GM10248 (cell line): ENCODE measurements around the gene IGFBP2.

Experiments used
- CTCF ChIA-PET: fragments of 300-600 bp; sonication (Branson Sonifier 250); formaldehyde crosslinking; extraction: SDS; loops from one replicate; lab custom pipeline; 2021; ENCODE audit warnings: antibody characterized with exemption; lab: Yijun Ruan, JAX
- POLR2A ChIA-PET: fragments of 350-650 bp; sonication (Branson Sonifier 250); formaldehyde crosslinking; extraction: SDS; loops from one replicate; lab custom pipeline; 2020; ENCODE audit warnings: antibody characterized with exemption; lab: Yijun Ruan, JAX
- DNase-seq: peaks from one replicate; pipeline ENCODE4 v3.0.0; 2012; ENCODE audit errors: extremely low spot score
- CTCF ChIP-seq: IDR thresholded peaks from 2 replicates; pipeline ENCODE4 v1.5.1; 2012; ENCODE audit warnings: mild to moderate bottlenecking, low read depth; ENCODE audit errors: extremely low read depth, missing control alignments, control extremely low read depth

IGFBP2 gene

GRCh38 chr2:216694082-216694825 lies 61.0 kb downstream of the IGFBP2 start:
- DNase-seq, result no peak
- CTCF ChIA-PET, result interaction anchor here (0.7 to 2.7 kb wide), 6 partner anchors 8 to 1019 kb away, joined by 3 to 13 read pairs (median 6); no protein-coding TSS in a partner anchor
- POLR2A ChIA-PET, result no interaction called here
- TF ChIP-seq CTCF, result no peak

- POLR2A ChIA-PET, result no interaction called here
- CTCF ChIA-PET, result interaction anchor here (1.8 to 2.7 kb wide), 2 partner anchors 13 to 816 kb away, joined by 11 to 13 read pairs; no protein-coding TSS in a partner anchor
- no peak for DNase-seq
- TF ChIP-seq CTCF, result no peak
These were observed 61.6 kb downstream of the IGFBP2 start for GRCh38 chr2:216694826-216695217.

GRCh38 chr2:216695401-216695821 lies 62.2 kb downstream of the IGFBP2 start, which contains the start of gene IGFBP5:
Gene IGFBP5 (minus strand): TSS chr2:216695549. CDS start chr2:216694775, 774 bp downstream.
- no peak for TF ChIP-seq CTCF
- ChIA-PET CTCF (interaction anchor here (0.7 to 2.7 kb wide), 3 partner anchors 11 to 815 kb away, joined by 3 to 11 read pairs (median 4); no protein-coding TSS in a partner anchor), POLR2A (no interaction called here)
- DNase-seq, result no peak

- no peak for TF ChIP-seq CTCF
- POLR2A ChIA-PET, result no interaction called here
- no peak for DNase-seq
- CTCF ChIA-PET, result interaction anchor here (1.4 to 2.7 kb wide), 2 partner anchors 12 to 814 kb away, joined by 4 to 11 read pairs; no protein-coding TSS in a partner anchor
These were observed 63.1 kb downstream of the IGFBP2 start for GRCh38 chr2:216696321-216696720.

GRCh38 chr2:216696751-216697560 lies 63.7 kb downstream of the IGFBP2 start:
- TF ChIP-seq CTCF, result peak; percentile 36
- POLR2A ChIA-PET, result no interaction called here
- CTCF ChIA-PET, result interaction anchor here (1.3 to 2.7 kb wide), 8 partner anchors 10 to 1018 kb away, joined by 3 to 11 read pairs (median 6); no protein-coding TSS in a partner anchor
- no peak for DNase-seq

- no peak for TF ChIP-seq CTCF
- CTCF ChIA-PET, result interaction anchor here (0.7 to 3.9 kb wide), 24 partner anchors 8 to 1030 kb away, joined by 3 to 22 read pairs (median 3); no protein-coding TSS in a partner anchor
- DNase-seq, result no peak
- POLR2A ChIA-PET, result no interaction called here
These were observed 65.1 kb downstream of the IGFBP2 start for GRCh38 chr2:216698293-216698692.
